Uterus (tissue), 4 donors: ENCODE data around the gene USP20. TPM values are rescaled to one million over a fixed set of nuclear protein-coding genes. Genes with fewer than 3 reads are reported as not detected.

Source experiments
- DNase-seq, 2 donors: peaks; one replicate each; pipeline ENCODE4 v3.0.0-alpha.2; 2019 to 2020
- H3K27ac ChIP-seq, 2 donors: fragments of 200-600 bp; sonication (generic); 1 replicate in 1 of 2; 2 replicates in 1 of 2; pipeline ENCODE4 v1.5.1; 2016 to 2018
- H3K27me3 ChIP-seq, 2 donors: fragments of 200-600 bp; sonication (generic); one replicate each; pipeline ENCODE4 v1.5.1; 2018 to 2019; ENCODE audit warnings: control low read depth in 1 of 2
- H3K36me3 ChIP-seq, 2 donors: fragments of 200-600 bp; sonication (generic); one replicate each; pipeline ENCODE4 v1.5.1; 2019; ENCODE audit warnings: control low read depth in 1 of 2
- H3K4me1 ChIP-seq, 2 donors: fragments of 200-600 bp; sonication (generic); one replicate each; pipeline ENCODE4 v1.5.1; 2018 to 2019; ENCODE audit warnings: control low read depth in 1 of 2
- H3K4me3 ChIP-seq, 2 donors: fragments of 200-600 bp; sonication (generic); 1 replicate in 1 of 2; 2 replicates in 1 of 2; pipeline ENCODE4 v1.5.1; 2018 to 2019; ENCODE audit warnings: mild to moderate bottlenecking in 1 of 2
- H3K9me3 ChIP-seq, 2 donors: fragments of 200-600 bp; sonication (generic); one replicate each; pipeline ENCODE4 v1.5.1; 2019; ENCODE audit warnings: control low read depth in 1 of 2
- POLR2A ChIP-seq, 2 donors: fragments of 450-650 bp; IDR thresholded peaks; one replicate each; pipeline ENCODE4 v1.6.1; 2016; ENCODE audit warnings: antibody characterized with exemption in 2 of 2, mild to moderate bottlenecking in 1 of 2, moderate library complexity in 1 of 2
- intact Hi-C: fragments of 100-400 bp; cut with DNase I; formaldehyde crosslinking; loops from one replicate; pipeline ENCODE4 v1.15.1; 2023; ENCODE audit warnings: low total_unique reads
- total RNA-seq, 4 donors: library from RNA; depleted of rRNA in 3 of 4; stranded (reverse); fragments of >200 nt in 3 of 4; gene quantifications; one replicate each; pipeline versions ENCODE4 v1.1.0 to v1.2.4, GENCODE V29; 2014 to 2023
- TF ChIP-seq, protein P1 (sequence below), 4 experiments: fragments of 200-600 bp in 2 of 4; fragments of 450-650 bp in 2 of 4; sonication (generic) in 2 of 4; IDR thresholded peaks; one replicate each; pipeline ENCODE4 v1.5.1; 2016 to 2019; ENCODE audit warnings: antibody characterized with exemption in 4 of 4, mild to moderate bottlenecking in 2 of 4, moderate library complexity in 1 of 4
- donor health status: DM: yes; HTN: yes; CAD: no.

Gene USP20
- total RNA-seq, 4 donors from 2014 or later, result 5.6 to 46.7 (median 11.1) TPM

DNA sequence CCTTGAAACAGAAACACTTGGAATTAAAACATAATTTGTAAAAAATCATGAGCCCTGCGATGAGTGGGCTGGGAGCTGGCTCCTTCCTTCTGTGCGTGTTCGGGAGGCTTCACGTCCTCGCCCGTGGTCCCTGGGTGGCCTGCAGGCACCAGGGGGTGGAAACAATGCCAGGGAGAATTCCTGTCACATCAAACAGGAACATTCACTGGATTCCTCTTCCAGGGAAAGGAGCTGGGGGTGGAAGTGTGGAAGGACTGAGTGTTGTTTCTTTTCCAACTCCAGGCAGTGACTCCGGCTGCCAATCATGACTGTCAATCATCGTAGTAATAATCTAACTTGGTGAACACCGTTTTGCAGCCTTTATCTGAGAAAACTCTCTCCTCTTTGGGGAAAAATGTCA lies 21.6 kb upstream of the USP20 start:
- Histone ChIP-seq H3K4me3 (no peak overlapping the region), H3K4me1 (no peaks in the 10 kb centered on the region), H3K27ac (no peak overlapping the region), H3K9me3 (no peaks in the 10 kb centered on the region), H3K27me3 (no peaks in the 10 kb centered on the region), H3K36me3 (no peaks in the 10 kb centered on the region)
- DNase-seq, result no peak
- TF ChIP-seq, protein P1, sequence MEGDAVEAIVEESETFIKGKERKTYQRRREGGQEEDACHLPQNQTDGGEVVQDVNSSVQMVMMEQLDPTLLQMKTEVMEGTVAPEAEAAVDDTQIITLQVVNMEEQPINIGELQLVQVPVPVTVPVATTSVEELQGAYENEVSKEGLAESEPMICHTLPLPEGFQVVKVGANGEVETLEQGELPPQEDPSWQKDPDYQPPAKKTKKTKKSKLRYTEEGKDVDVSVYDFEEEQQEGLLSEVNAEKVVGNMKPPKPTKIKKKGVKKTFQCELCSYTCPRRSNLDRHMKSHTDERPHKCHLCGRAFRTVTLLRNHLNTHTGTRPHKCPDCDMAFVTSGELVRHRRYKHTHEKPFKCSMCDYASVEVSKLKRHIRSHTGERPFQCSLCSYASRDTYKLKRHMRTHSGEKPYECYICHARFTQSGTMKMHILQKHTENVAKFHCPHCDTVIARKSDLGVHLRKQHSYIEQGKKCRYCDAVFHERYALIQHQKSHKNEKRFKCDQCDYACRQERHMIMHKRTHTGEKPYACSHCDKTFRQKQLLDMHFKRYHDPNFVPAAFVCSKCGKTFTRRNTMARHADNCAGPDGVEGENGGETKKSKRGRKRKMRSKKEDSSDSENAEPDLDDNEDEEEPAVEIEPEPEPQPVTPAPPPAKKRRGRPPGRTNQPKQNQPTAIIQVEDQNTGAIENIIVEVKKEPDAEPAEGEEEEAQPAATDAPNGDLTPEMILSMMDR (IDR thresholded peaks at IDR 0.05), result no peak
- no peak for TF ChIP-seq POLR2A (IDR thresholded peaks at IDR 0.05)
- intact Hi-C loops, result no loop called here

DNA sequence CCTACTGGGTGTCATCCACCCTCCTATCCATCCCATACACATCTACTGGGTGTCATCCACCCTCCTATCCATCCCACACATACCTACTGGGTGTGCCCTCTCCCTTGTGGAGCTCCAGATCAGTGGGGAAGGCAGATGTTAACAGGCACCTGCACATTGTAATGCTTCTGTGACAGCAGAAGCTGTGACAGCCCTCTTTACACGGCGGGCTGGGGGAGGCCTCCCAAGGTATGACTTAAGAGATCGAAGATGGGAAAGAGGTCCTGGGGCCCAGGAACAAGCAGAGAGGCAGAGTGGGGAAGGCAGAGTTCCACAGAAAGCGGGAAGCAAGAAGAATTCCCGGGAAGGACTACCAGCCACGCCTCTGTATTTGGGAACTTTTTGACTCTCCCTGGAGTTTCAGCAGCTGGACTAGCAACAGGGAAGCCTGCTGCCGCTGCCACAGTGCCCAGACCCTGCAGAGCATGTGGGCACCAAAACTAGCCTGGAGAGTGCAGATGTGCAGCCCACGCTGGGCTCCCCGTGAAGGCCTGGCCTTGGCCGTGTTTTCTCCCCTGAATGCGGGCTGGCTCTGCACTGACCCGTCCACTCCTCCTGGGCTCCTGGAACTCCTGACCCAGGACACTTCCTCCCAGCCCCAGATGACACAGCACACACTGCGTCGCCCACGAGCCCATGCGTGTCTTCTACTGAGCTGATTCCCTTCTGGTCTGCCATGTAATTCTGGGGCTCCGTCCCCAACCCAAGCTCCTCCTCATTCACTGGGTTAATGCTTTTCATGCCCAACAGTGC lies 20.6 kb upstream of the USP20 start:
- intact Hi-C loops, result no loop called here
- Histone ChIP-seq H3K4me3 (no peak overlapping the region), H3K4me1 (no peaks in the 10 kb centered on the region), H3K36me3 (no peaks in the 10 kb centered on the region), H3K27ac (no peak overlapping the region), H3K9me3 (no peaks in the 10 kb centered on the region), H3K27me3 (no peaks in the 10 kb centered on the region)
- TF ChIP-seq, protein P1 (IDR thresholded peaks at IDR 0.05), result no peak
- no peak for DNase-seq

DNA sequence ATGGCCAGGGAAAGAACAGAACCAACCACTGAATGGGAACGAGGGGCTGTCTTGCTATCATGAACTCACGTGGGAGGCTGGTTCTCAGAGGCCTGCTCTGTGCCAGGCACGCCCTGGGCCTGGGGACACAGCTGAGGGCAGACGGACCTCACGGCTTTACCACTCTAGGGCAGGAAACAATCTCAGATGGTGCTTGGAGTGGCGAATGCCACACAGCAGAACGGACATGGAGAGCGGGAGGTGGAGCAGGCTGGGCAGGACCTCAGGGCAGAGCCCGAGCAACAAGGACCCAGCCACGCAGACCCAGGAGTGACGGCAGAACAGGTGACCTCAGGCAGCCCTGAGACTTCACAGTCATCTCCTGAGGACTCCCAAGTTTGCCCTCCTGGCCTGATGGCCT lies 20.0 kb upstream of the USP20 start:
- Histone ChIP-seq H3K9me3 (no peaks in the 10 kb centered on the region), H3K27ac (no peak overlapping the region), H3K36me3 (no peaks in the 10 kb centered on the region), H3K27me3 (no peaks in the 10 kb centered on the region), H3K4me3 (no peak overlapping the region), H3K4me1 (no peaks in the 10 kb centered on the region)
- no peak for DNase-seq
- intact Hi-C loops, result no loop called here
- TF ChIP-seq POLR2A (IDR thresholded peaks at IDR 0.05), result no peak
- TF ChIP-seq, protein P1 (IDR thresholded peaks at IDR 0.05), result no peak

DNA sequence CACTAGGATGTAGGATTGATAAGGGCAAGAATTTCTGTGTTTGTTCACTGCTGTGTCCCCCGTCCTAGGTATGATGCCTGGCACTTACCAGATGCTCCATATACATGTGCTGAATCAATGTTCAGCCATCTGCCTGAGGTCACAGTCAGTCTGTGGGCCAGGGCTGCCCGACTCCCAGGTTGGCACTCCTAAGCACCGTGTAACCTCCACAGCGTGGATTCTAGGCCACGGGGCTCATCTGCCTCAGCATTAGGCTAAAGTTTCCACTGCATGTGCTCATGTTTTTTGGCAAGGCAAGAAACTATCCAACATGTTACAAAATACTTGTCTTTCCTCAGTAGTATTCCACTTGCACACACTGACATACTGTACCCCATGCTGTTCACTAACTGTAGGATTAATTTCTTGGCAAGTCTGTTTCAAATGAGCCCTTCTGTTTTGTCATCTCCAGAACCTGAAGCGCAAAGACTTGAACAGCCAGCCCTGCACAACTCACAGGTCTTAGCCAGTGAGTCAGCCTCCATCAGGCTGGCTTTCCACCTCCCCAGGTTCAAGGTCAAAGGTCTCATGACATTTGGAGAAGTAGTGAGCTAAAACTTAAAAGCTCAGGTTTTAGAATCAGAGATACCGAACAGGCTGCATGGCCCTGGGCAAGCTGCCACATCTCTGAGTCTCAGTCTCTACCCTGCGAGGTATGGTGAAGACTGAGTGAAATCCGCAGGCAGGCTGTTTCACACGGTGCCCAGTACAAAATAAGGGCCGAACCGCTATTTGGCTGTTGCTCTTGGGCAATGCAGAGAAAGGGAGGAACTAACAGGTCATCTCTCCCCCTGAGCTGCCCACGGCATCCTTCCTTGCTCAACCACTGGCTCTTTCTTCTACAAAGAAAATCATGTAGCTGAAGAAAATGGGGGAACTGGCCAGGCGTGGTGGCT lies 18.5 kb upstream of the USP20 start:
- H3K9me3 ChIP-seq, result no peaks in the 10 kb centered on the region
- H3K36me3 ChIP-seq, result no peaks in the 10 kb centered on the region
- intact Hi-C loops, result no loop called here
- no peak for TF ChIP-seq POLR2A (IDR thresholded peaks at IDR 0.05)
- TF ChIP-seq, protein P1 (IDR thresholded peaks at IDR 0.05), result no peak
- no peaks in the 10 kb centered on the region for H3K27me3 ChIP-seq
- H3K4me1 ChIP-seq, result no peaks in the 10 kb centered on the region
- no peak for DNase-seq
- no peak overlapping the region for H3K27ac ChIP-seq
- no peak overlapping the region for H3K4me3 ChIP-seq
